GM21825 (cell line): ENCODE results near the gene TTLL6.
"Not testable (repeated sequence)": the region's sequence is repeated elsewhere in the genome, so short reads cannot be mapped to it uniquely, and the experiment has no call there.

Experiments
- ATAC-seq: cut with Tn5 transposase; IDR thresholded peaks from one replicate; pipeline ENCODE4 v1.9.1; 2021; ENCODE audit warnings: mild to moderate bottlenecking, moderate library complexity; ENCODE audit not compliant: unreplicated experiment

TTLL6 gene

GRCh38 chr17:48816774-48817590 lies at the start of gene TTLL6:
TSS of gene TTLL6 (minus strand) at chr17:48817229. CDS start at chr17:48817072, 157 bp downstream.
- peak; percentile 78 for ATAC-seq

- ATAC-seq: no peak
Observed at GRCh38 chr17:48860456-48860855, 43.4 kb upstream of the TTLL6 start.

- ATAC-seq: no peak
Observed at GRCh38 chr17:48860034-48860433, 43.0 kb upstream of the TTLL6 start.

- ATAC-seq: no peak
Observed at GRCh38 chr17:48856122-48856821, 39.2 kb upstream of the TTLL6 start.

- ATAC-seq: no peak
Observed at GRCh38 chr17:48854774-48855476, 37.9 kb upstream of the TTLL6 start.

- no peak for ATAC-seq
Observed at GRCh38 chr17:48850792-48851323, 33.8 kb upstream of the TTLL6 start.

GRCh38 chr17:48843187-48843900 lies 26.3 kb upstream of the TTLL6 start:
- ATAC-seq: no peak

GRCh38 chr17:48842746-48843145 lies 25.7 kb upstream of the TTLL6 start:
- no peak for ATAC-seq

- peak; percentile 67 for ATAC-seq
Observed at GRCh38 chr17:48841395-48841831, 24.4 kb upstream of the TTLL6 start.

GRCh38 chr17:48840441-48840840 lies 23.4 kb upstream of the TTLL6 start:
- no peak for ATAC-seq

GRCh38 chr17:48837458-48837857 lies 20.4 kb upstream of the TTLL6 start:
- not testable (repeated sequence) for ATAC-seq

- no peak for ATAC-seq
Observed at GRCh38 chr17:48835971-48836370, 18.9 kb upstream of the TTLL6 start.

- ATAC-seq: no peak
Observed at GRCh38 chr17:48834973-48835372, 17.9 kb upstream of the TTLL6 start.

- ATAC-seq: no peak
Observed at GRCh38 chr17:48831549-48831883, 14.5 kb upstream of the TTLL6 start.

- ATAC-seq: peak; percentile 80
Observed at GRCh38 chr17:48830840-48831548, 14.0 kb upstream of the TTLL6 start, which contains the start of gene CALCOCO2. TSS of gene CALCOCO2 (plus strand) at chr17:48831035. CDS start at chr17:48841708, 10,673 bp downstream.

GRCh38 chr17:48825446-48826381 lies 8.7 kb upstream of the TTLL6 start:
- no peak for ATAC-seq

- not testable (repeated sequence) for ATAC-seq
Observed at GRCh38 chr17:48820936-48821335, 3.9 kb upstream of the TTLL6 start.

GRCh38 chr17:48819466-48819865 lies 2.4 kb upstream of the TTLL6 start:
- no peak for ATAC-seq

GRCh38 chr17:48818361-48818841 lies 1.4 kb upstream of the TTLL6 start:
- no peak for ATAC-seq
